ENCODE results near the gene PPP2R2B. TPM values are rescaled to one million over a fixed set of nuclear protein-coding genes. Genes with fewer than 3 reads are reported as not detected.

Gene PPP2R2B
- polyA plus RNA-seq, 3 donors, result 0.08 TPM; not detected in 2

GRCh38 chr5:146912874-146913273 is 34.3 kb upstream of the PPP2R2B start:
- peaks cover 0 to 2% (median 0%) of the 10 kb centered on the region in 3 donors for H3K27me3 Mint-ChIP-seq (ENCODE audit: low read depth in 3 of 3)
- Histone ChIP-seq H3K27ac (ENCODE audit: low read depth in 1 of 2, low read length in 2 of 2) (no peak overlapping the region), H3K4me3 (replicated peaks in 1 of 3; ENCODE audit: low read depth in 2 of 3, low read length in 3 of 3) (no peak overlapping the region), H3K4me2 (replicated peaks; ENCODE audit: extremely low read depth, low read length, poor library complexity, severe bottlenecking) (no peak overlapping the region), H3K9ac (ENCODE audit: insufficient read depth, low read length, poor library complexity, severe bottlenecking) (no peak overlapping the region), H3K79me2 (ENCODE audit: insufficient read depth, low read length) (no peaks in the 10 kb centered on the region), H3K9me3 (replicated peaks in 1 of 2; ENCODE audit: control insufficient read depth in 1 of 2, insufficient read depth in 1 of 2, low read length in 2 of 2) (no peaks in the 10 kb centered on the region), H3K27me3 (ENCODE audit: control insufficient read depth in 2 of 2, insufficient read depth in 2 of 2, low read length in 2 of 2) (no peaks in the 10 kb centered on the region), H3K36me3 (replicated peaks in 1 of 2; ENCODE audit: control insufficient read depth in 1 of 2, insufficient read depth in 2 of 2, low read length in 2 of 2) (no peaks in the 10 kb centered on the region), H2AFZ (ENCODE audit: insufficient read depth, low read depth, low read length, poor library complexity, severe bottlenecking) (no peak overlapping the region), H3K4me1 (ENCODE audit: control insufficient read depth in 1 of 2, insufficient read depth in 2 of 2, low read length in 2 of 2) (no peaks in the 10 kb centered on the region), H4K20me1 (ENCODE audit: insufficient read depth, low read length) (no peaks in the 10 kb centered on the region)
- H3K27ac Mint-ChIP-seq, result no peak overlapping the region
- H3K4me1 Mint-ChIP-seq, result no peaks in the 10 kb centered on the region
- H3K4me3 Mint-ChIP-seq, result no peak overlapping the region
- no peak for DNase-seq
- H3K36me3 Mint-ChIP-seq, result no peaks in the 10 kb centered on the region
- H3K9me3 Mint-ChIP-seq, result peaks cover 0 to 2% (median 0%) of the 10 kb centered on the region in 7 donors
- no peak for TF ChIP-seq CTCF (IDR thresholded peaks at IDR 0.05)
- WGBS (ENCODE audit: insufficient coverage), result 88% methylated on average over 2 of the region's 3 CpGs
- intact Hi-C loops (cut with micrococcal nuclease), result no loop called here

GRCh38 chr5:146910239-146910638 is 31.7 kb upstream of the PPP2R2B start:
- H3K36me3 Mint-ChIP-seq, result no peaks in the 10 kb centered on the region
- no peak for DNase-seq
- no peaks in the 10 kb centered on the region for H3K36me3 ChIP-seq (replicated peaks in 1 of 2; ENCODE audit: control insufficient read depth in 1 of 2, insufficient read depth in 2 of 2, low read length in 2 of 2)
- peaks cover 0 to 2% (median 2%) of the 10 kb centered on the region in 3 donors for H3K27me3 Mint-ChIP-seq (ENCODE audit: low read depth in 3 of 3)
- H3K4me2 ChIP-seq (replicated peaks; ENCODE audit: extremely low read depth, low read length, poor library complexity, severe bottlenecking), result no peak overlapping the region
- no peak overlapping the region for H3K27ac ChIP-seq (ENCODE audit: low read depth in 1 of 2, low read length in 2 of 2)
- H4K20me1 ChIP-seq (ENCODE audit: insufficient read depth, low read length), result no peaks in the 10 kb centered on the region
- H3K4me1 ChIP-seq (ENCODE audit: control insufficient read depth in 1 of 2, insufficient read depth in 2 of 2, low read length in 2 of 2), result no peaks in the 10 kb centered on the region
- no peaks in the 10 kb centered on the region for H3K27me3 ChIP-seq (ENCODE audit: control insufficient read depth in 2 of 2, insufficient read depth in 2 of 2, low read length in 2 of 2)
- H3K4me1 Mint-ChIP-seq, result no peaks in the 10 kb centered on the region
- no peak overlapping the region for H3K4me3 Mint-ChIP-seq
- H3K4me3 ChIP-seq (replicated peaks in 1 of 3; ENCODE audit: low read depth in 2 of 3, low read length in 3 of 3), result no peak overlapping the region
- intact Hi-C loops (cut with micrococcal nuclease), result no loop called here
- no peaks in the 10 kb centered on the region for H3K79me2 ChIP-seq (ENCODE audit: insufficient read depth, low read length)
- peaks cover 0 to 2% (median 0%) of the 10 kb centered on the region in 7 donors for H3K9me3 Mint-ChIP-seq
- H3K27ac Mint-ChIP-seq, result no peak overlapping the region
- no peak for TF ChIP-seq CTCF (IDR thresholded peaks at IDR 0.05)
- no peak overlapping the region for H3K9ac ChIP-seq (ENCODE audit: insufficient read depth, low read length, poor library complexity, severe bottlenecking)
- H3K9me3 ChIP-seq (replicated peaks in 1 of 2; ENCODE audit: control insufficient read depth in 1 of 2, insufficient read depth in 1 of 2, low read length in 2 of 2), result no peaks in the 10 kb centered on the region
- no peak overlapping the region for H2AFZ ChIP-seq (ENCODE audit: insufficient read depth, low read depth, low read length, poor library complexity, severe bottlenecking)
